Hepatocyte (in vitro differentiated cells): ENCODE measurements around the gene HIP1. TPM values are rescaled to one million over a fixed set of nuclear protein-coding genes. Genes with fewer than 3 reads are reported as not detected.

Source experiments
- DNase-seq: peaks from one replicate; pipeline ENCODE4 v3.0.0-alpha.2; 2016; ENCODE audit warnings: low spot score
- H2AFZ ChIP-seq: fragments of 200-600 bp; sonication (generic); 2 replicates; pipeline ENCODE4 v1.6.0; 2016; ENCODE audit warnings: antibody characterized with exemption, mild to moderate bottlenecking
- H3K27ac ChIP-seq: fragments of 200-600 bp; sonication (generic); 2 replicates; pipeline ENCODE4 v1.5.1; 2016; ENCODE audit warnings: mild to moderate bottlenecking
- H3K27me3 ChIP-seq: fragments of 200-600 bp; sonication (generic); 2 replicates; pipeline ENCODE4 v1.6.1; 2016
- H3K36me3 ChIP-seq: fragments of 200-600 bp; sonication (generic); replicated peaks from 2 replicates; pipeline ENCODE4 v1.5.1; 2016; ENCODE audit warnings: low read depth; ENCODE audit not compliant: insufficient read depth
- H3K4me1 ChIP-seq: fragments of 200-600 bp; sonication (generic); 2 replicates; pipeline ENCODE4 v1.5.1; 2016; ENCODE audit warnings: mild to moderate bottlenecking, moderate library complexity; ENCODE audit not compliant: insufficient read depth
- H3K4me2 ChIP-seq: fragments of 200-600 bp; sonication (generic); 2 replicates; pipeline ENCODE4 v1.6.0; 2016
- H3K4me3 ChIP-seq: fragments of 200-600 bp; sonication (generic); 2 replicates; pipeline ENCODE4 v1.5.1; 2016; ENCODE audit warnings: mild to moderate bottlenecking
- H3K79me2 ChIP-seq: fragments of 200-600 bp; sonication (generic); 2 replicates; pipeline ENCODE4 v1.6.0; 2017; ENCODE audit warnings: mild to moderate bottlenecking
- H3K9me2 ChIP-seq: fragments of 200-600 bp; sonication (generic); replicated peaks from 2 replicates; pipeline ENCODE4 v1.6.0; 2017; ENCODE audit warnings: mild to moderate bottlenecking; ENCODE audit not compliant: insufficient read depth
- H3K9me3 ChIP-seq: fragments of 200-600 bp; sonication (generic); 2 replicates; pipeline ENCODE4 v1.5.1; 2016; ENCODE audit warnings: low read depth, mild to moderate bottlenecking
- H4K20me1 ChIP-seq: fragments of 200-600 bp; sonication (generic); 2 replicates; pipeline ENCODE4 v1.6.0; 2016; ENCODE audit warnings: mild to moderate bottlenecking; ENCODE audit not compliant: insufficient read depth, poor library complexity, severe bottlenecking
- EZH2 ChIP-seq: fragments of 200-600 bp; sonication (generic); IDR thresholded peaks from 2 replicates; pipeline ENCODE4 v1.6.1; 2016; ENCODE audit warnings: antibody characterized with exemption, mild to moderate bottlenecking, borderline replicate concordance
- EZH2phosphoT487 ChIP-seq: fragments of 200-600 bp; sonication (generic); IDR thresholded peaks from one replicate; pipeline ENCODE4 v1.6.1; 2018; ENCODE audit warnings: antibody characterized with exemption, mild to moderate bottlenecking, low read depth, moderate library complexity; ENCODE audit not compliant: unreplicated experiment, severe bottlenecking
- WGBS: methylation state at CpG from one replicate; pipeline ENCODE4 v1.1.6; 2016; ENCODE audit warnings: low lambda C conversion rate; ENCODE audit errors: missing lambda C conversion rate; 5-methylcytosine and 5-hydroxymethylcytosine counted together
- polyA plus RNA-seq: library from polyadenylated mRNA; unstranded; fragments of >200 nt; fragmentation: Nextera tagmentation; extraction: Ambion mirVana; gene quantifications from 2 replicates; pipeline ENCODE4 v1.2.1, GENCODE V29; 2016
- total RNA-seq: library from RNA; depleted of rRNA; stranded (reverse); fragments of >200 nt; gene quantifications from 2 replicates; pipeline ENCODE4 v1.2.3, GENCODE V29; 2014
- TF ChIP-seq, protein P1 (sequence below): fragments of 200-600 bp; sonication (generic); IDR thresholded peaks from 2 replicates; pipeline ENCODE4 v1.5.1; 2016; ENCODE audit warnings: antibody characterized with exemption, mild to moderate bottlenecking; ENCODE audit not compliant: poor library complexity

Gene HIP1
- total and polyA plus RNA-seq, 2 experiments from 2014 or later = 8.3 to 14.5 TPM

DNA sequence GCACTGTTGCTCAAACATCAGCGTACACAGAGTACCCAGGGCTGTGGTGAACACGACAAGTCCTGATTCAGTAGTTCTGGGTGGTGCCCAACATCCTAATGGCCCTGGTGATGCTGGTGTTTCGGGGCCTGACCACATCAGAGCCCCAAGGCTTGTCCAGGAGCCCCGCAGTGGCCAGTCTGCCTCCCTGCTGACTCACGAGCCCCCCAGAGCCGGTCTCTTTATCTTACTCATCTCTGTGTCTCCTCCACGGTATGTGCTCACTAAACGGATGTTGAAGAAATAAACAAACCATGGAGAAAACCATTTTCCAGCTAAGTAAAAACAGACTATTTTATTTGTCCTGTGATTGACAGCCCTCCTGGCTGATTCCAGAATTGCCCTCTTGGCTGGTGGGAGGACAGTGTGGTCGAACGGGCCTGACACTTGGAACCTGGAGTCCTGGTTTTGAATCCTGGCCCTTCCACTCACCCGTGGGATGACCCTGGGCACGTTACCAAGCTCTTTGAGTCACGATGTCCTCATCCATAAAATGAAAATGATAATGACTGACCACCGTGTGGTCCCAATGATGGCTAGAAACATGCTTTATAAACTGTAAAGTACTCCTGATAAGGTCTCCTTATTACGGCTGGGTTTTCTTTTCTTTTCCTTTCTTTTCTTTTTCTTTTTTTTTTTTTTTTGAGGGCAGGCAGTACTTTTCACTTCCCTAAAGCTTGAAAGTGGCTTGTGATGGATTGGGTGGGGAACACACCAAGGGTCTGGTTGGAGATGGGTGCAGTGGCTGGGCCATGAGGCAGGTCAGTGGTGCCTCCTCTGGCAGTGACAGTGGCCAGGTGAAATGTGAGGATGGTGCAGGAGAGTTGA is 5.7 kb downstream of the HIP1 start:
- no peak overlapping the region for H3K4me3 ChIP-seq
- DNase-seq = peak; percentile 32
- TF ChIP-seq, protein P1, sequence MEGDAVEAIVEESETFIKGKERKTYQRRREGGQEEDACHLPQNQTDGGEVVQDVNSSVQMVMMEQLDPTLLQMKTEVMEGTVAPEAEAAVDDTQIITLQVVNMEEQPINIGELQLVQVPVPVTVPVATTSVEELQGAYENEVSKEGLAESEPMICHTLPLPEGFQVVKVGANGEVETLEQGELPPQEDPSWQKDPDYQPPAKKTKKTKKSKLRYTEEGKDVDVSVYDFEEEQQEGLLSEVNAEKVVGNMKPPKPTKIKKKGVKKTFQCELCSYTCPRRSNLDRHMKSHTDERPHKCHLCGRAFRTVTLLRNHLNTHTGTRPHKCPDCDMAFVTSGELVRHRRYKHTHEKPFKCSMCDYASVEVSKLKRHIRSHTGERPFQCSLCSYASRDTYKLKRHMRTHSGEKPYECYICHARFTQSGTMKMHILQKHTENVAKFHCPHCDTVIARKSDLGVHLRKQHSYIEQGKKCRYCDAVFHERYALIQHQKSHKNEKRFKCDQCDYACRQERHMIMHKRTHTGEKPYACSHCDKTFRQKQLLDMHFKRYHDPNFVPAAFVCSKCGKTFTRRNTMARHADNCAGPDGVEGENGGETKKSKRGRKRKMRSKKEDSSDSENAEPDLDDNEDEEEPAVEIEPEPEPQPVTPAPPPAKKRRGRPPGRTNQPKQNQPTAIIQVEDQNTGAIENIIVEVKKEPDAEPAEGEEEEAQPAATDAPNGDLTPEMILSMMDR = no peak
- TF ChIP-seq EZH2 = no peak
- TF ChIP-seq EZH2phosphoT487 = no peak
- 53% methylated on average over 15 of the region's 15 CpGs for WGBS
- H3K79me2 ChIP-seq = peaks cover 8% of the 10 kb centered on the region
- no peaks in the 10 kb centered on the region for H4K20me1 ChIP-seq
- H3K36me3 ChIP-seq = no peaks in the 10 kb centered on the region
- H3K4me1 ChIP-seq = peaks cover 14% of the 10 kb centered on the region
- H2AFZ ChIP-seq = no peak overlapping the region
- H3K27me3 ChIP-seq = peaks cover 15% of the 10 kb centered on the region
- H3K9me2 ChIP-seq = no peaks in the 10 kb centered on the region
- peak overlapping the region; percentile 45 for H3K27ac ChIP-seq
- no peaks in the 10 kb centered on the region for H3K9me3 ChIP-seq
- peak overlapping the region; percentile 6 for H3K4me2 ChIP-seq

DNA sequence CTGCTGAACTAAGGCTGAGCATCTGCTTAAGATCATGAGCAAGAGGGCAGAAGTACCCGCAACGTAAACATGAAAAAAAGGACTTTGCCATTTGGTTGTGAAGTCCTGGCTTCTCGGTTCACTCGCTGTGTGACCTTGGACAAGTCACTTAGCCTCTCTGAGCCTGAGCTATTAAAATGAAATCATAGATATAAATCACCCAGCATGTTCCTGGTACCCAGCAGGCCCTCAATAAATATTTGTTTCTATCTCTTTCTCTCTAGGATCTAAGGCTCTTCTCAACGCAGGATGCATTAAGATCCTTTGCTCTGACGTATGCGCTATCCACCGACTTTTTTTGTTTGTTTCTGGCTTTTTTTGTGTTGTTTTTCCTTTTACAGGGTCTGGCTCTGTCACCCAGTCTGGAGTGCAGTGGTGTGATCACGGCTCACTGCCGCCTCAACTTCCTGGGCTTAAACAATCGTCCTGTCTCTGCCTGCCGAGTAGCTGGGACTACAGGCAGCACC is 6.7 kb downstream of the HIP1 start:
- Histone ChIP-seq H2AFZ (no peak overlapping the region), H3K4me1 (peaks cover 16% of the 10 kb centered on the region), H3K9me3 (no peaks in the 10 kb centered on the region), H3K4me2 (no peak overlapping the region), H4K20me1 (no peaks in the 10 kb centered on the region), H3K27me3 (peaks cover 7% of the 10 kb centered on the region), H3K27ac (peak overlapping the region; percentile 45), H3K4me3 (no peak overlapping the region), H3K36me3 (no peaks in the 10 kb centered on the region), H3K79me2 (peaks cover 5% of the 10 kb centered on the region), H3K9me2 (no peaks in the 10 kb centered on the region)
- TF ChIP-seq EZH2phosphoT487 = no peak
- TF ChIP-seq, protein P1 = no peak
- TF ChIP-seq EZH2 = no peak
- 81% methylated on average over 12 of the region's 12 CpGs for WGBS
- DNase-seq = no peak

GRCh38 chr7:75729851-75730274 is 8.9 kb downstream of the HIP1 start:
- Histone ChIP-seq H3K4me1 (peaks cover 16% of the 10 kb centered on the region), H3K4me3 (no peak overlapping the region), H3K27me3 (no peaks in the 10 kb centered on the region), H3K9me3 (no peaks in the 10 kb centered on the region), H3K79me2 (no peaks in the 10 kb centered on the region), H3K9me2 (no peaks in the 10 kb centered on the region), H3K4me2 (no peak overlapping the region), H3K36me3 (no peaks in the 10 kb centered on the region), H3K27ac (no peak overlapping the region), H4K20me1 (no peaks in the 10 kb centered on the region), H2AFZ (no peak overlapping the region)
- 88% methylated on average over 4 of the region's 4 CpGs for WGBS
- no peak for TF ChIP-seq EZH2
- TF ChIP-seq, protein P1 = no peak
- TF ChIP-seq EZH2phosphoT487 = no peak
- DNase-seq = no peak
